HG03432 (cell line): ENCODE results near the gene GARS1.
"Not testable (repeated sequence)": the region's sequence is repeated elsewhere in the genome, so short reads cannot be mapped to it uniquely, and the experiment has no call there.

ENCODE experiments used
- ATAC-seq: cut with Tn5 transposase; IDR thresholded peaks from one replicate; pipeline ENCODE4 v1.9.1; 2021; ENCODE audit warnings: mild to moderate bottlenecking, moderate library complexity; ENCODE audit not compliant: unreplicated experiment

The GARS1 gene

DNA sequence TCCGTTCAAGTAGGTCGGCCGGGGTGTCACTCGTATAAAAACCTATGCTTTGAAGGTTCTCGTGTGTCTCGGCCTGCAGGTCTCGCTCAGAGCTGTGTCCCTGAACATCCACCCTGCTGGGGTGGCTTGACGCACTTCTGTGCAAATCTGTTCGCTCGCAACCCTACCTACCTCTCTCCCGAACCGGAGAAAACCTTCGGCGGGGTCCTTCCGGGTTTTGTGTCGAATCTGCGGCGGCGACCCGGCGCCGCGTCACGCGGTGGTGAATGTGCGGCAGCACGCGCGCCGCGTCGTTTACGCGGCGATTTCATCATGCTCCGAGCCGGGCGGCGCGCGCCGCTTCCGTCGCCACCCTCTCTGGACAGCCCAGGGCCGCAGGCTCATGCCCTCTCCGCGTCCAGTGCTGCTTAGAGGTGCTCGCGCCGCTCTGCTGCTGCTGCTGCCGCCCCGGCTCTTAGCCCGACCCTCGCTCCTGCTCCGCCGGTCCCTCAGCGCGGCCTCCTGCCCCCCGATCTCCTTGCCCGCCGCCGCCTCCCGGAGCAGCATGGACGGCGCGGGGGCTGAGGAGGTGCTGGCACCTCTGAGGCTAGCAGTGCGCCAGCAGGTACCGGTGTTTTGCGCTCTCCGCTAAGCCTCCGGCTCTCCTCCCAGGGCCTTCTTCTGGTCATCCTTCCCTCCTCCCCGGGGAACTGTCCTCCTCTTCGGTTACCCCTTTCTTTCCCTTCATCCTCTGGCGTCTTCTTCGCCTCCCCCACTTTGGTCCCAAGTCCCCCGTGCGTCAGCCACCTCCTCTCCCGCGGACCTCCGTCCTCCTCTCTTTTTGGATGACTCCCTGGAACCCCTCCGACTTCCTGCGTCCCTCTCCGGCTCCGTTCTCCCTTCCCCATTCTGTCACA is at the start of gene GARS1:
TSS of gene GARS1 (plus strand) at position 339 of the 896 bp plus-strand sequence. CDS start at position 383, 44 bp downstream.
- peak; percentile 94 for ATAC-seq

GRCh38 chr7:30545791-30546555 is 48.7 kb upstream of the GARS1 start:
- ATAC-seq = no peak

- ATAC-seq = no peak
Measured at GRCh38 chr7:30546596-30546995, 48.1 kb upstream of the GARS1 start.

GRCh38 chr7:30548845-30549244 is 45.8 kb upstream of the GARS1 start:
- ATAC-seq = peak; percentile 66

DNA sequence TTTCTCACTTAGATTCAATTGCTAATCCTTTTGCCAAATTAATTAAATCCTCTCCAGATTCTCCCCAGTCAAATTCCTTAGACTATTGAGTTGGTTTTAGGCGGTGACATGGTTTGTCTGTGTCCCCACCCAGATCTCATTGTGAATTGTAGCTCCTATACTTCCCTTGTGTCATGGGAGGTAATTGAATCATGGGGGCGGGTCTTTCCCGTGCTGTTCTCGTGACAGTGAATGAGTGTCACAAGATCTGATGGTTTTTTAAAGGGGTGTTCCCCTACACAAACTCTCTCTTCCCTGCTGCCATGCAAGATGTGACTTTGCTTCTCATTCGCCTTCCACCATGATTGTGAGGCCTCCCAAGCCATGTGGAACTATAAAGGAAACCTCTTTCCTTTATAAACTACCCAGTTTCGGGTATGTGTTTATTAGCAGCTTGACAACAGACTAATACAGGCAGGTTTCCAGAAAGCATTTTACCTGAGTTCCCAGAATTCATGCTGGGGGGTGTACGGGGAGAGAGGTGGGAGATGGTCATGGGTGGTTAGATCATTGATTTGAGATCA is 44.7 kb upstream of the GARS1 start:
- no peak for ATAC-seq

GRCh38 chr7:30552330-30552729 is 42.3 kb upstream of the GARS1 start:
- ATAC-seq = no peak

DNA sequence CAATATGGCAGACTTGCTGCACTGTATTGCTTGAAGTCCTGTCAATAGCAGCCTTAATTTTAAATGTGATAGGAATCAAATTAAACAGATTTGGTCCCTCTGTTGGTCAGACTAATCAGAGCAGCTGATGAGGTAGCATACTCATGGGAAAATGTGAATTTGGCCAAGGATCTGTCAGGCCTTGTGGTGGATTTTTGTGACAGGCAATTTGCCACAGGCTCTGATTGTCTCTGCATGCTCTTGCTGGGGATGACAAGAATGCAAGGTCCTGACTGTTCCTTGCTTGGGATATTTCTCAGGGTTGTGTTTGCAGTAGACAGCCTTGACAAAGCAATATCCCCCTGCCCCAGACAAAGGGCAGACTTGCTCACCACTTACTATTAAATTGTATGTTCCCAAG is 41.5 kb upstream of the GARS1 start:
- ATAC-seq = no peak

DNA sequence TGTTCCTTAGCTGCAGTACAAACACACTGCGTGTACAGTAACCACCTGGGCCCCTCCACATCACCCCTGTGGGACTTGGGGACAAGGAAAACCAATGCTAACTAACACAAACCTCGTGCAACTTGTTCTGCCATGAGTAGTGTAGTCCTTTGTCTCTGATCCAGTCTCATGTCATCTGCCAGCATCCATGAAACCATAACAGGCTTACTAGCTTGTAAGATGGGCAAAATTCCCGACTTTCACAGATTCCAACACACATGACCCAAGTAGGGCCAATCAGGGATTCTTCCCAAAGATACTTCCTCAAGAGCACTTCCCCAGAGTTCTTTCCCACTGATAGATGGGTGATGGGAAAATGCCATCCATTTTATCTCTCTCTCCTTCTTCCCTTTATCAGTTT is 41.1 kb upstream of the GARS1 start:
- no peak for ATAC-seq

DNA sequence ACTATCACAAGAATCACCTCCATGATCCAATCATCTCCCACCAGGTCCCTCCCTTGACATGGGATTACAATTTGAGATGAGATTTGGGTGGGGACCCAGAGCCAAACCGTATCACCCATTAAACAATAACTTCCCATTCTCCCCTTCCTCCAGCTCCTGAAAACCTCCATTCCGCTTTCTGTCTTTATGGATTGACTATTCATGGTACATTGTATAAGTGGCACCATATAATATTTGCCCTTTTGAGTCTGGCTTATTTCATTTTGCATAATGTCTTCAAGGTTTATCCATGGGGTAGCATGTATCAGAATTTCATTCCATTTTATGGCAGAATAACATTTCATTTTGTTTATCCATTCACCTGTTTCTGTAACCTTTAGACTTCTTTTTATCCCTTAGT is 39.2 kb upstream of the GARS1 start:
- ATAC-seq = no peak

GRCh38 chr7:30556840-30557239 is 37.8 kb upstream of the GARS1 start:
- no peak for ATAC-seq

DNA sequence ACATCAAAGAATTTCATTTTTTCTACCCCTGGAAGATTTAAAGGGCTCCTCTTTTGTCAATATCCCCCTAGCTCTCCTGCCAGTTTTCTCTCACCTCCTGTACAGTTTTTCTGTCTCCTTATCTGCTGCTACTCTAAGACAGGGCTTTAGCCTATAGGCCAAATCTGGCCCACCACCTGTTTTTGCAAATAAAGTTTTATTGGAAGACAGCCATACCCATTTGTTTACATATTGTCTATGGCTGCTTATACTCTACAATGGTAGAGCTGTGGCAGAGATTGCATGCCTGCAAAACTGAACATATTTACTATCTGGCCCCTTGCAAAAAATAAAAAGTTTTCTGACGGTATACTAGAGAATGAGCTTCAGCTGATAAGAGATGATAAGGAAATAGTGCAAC is 37.4 kb upstream of the GARS1 start:
- ATAC-seq = no peak

- ATAC-seq = no peak
Measured at GRCh38 chr7:30559611-30560010, 35.1 kb upstream of the GARS1 start.

- ATAC-seq = no peak
Measured at GRCh38 chr7:30561389-30561788, 33.3 kb upstream of the GARS1 start.

- ATAC-seq = no peak
Measured at GRCh38 chr7:30562498-30562897, 32.2 kb upstream of the GARS1 start.

- ATAC-seq = no peak
Measured at GRCh38 chr7:30562909-30563308, 31.8 kb upstream of the GARS1 start.

DNA sequence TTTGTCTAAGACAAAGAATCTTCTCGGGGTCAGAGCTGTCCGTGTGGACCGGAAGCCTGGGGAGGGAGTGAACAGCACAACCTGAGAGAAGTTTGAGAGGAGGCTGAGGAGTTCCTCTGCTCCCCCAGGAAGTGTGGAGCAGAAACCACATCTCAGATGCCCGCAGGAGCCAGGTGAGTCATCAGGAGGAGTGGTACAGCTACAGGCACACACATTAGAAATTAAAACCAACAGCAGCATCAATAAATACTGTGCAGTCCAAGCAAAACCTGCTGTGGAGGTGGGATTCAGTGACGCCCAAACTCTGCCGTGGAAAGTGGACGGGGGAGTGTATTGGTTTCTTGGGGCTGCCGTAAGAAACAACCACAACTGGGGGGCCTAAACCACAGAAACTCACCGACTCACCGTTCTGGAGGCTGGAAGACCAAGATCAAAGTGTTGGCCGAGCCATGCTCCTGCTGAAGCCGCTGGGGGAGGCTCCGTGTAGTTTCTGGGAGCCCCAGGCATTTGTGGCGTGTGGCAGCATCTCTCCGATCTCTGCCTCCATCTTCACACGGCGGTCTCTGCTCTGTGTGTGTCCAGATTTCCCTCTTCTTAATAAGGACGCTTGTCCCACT is 31.2 kb upstream of the GARS1 start:
- no peak for ATAC-seq

DNA sequence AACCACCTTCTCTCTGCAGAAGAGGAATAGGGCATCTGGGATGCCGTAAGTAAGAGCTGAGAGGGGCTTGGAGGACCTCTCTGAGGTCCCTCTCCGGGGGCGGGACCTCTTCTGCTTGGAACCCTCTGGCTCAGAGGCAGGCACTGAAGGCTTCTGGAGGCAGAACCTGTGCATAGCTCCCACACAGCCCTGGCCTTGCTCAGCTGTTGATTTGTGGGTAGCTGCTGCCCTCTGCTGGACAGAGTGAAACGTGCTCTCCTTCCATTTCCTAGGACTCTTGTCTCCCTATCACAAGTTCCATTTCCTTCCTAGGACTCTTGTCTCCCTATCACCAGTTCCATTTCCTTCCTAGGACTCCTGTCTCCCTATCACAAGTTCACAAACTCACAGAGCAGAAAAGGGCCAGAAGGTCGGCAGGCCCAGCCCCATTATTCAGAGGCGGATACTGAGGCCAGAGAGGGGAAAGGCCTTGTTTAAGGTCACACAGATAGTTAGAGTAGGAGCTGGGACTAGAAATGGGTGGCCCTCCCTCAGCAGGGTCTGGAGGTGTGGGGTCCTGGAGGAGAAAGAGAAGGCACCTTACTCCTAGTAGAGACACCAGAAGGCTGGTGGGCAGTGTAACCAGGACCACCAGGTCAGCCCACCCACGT is 30.3 kb upstream of the GARS1 start:
- ATAC-seq = peak; percentile 93

DNA sequence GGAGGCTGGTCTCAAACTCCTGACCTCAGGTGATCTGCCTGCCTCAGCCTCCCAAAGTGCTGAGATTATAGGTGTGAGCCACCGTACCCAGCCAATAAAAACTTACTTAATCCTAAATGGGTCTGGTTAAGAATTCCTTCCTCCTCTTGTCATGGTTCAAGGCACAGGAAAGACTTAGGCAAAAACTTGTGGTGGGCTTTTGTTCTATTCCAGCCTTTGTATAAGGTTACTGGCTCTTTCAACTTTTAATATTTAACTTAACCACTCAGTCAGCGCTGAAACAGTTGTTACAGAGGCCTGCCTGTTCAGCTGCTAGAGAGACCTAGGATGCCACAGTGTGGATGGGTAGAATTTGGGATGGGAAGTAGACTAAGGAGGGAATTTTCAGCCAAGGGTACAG is 28.1 kb upstream of the GARS1 start:
- no peak for ATAC-seq

- ATAC-seq = no peak
Measured at GRCh38 chr7:30567081-30567480, 27.6 kb upstream of the GARS1 start.

DNA sequence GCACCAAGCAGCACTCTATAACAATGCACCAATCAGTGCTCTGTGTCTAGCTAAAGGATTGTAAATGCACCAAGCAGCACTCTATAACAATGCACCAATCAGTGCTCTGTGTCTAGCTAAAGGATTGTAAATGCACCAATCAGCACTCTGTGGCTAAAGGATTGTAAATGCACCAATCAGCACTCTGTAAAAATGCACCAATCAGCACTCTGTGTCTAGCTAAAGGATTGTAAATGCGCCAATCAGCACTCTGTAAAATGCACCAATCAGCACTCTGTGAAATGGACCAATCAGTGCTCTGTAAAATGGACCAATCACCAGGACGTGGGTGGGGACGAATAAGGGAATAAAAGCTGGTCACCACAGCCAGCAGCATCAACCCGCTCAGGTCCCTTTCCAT is 24.4 kb upstream of the GARS1 start:
- not testable (repeated sequence) for ATAC-seq
